LNCaP clone FGC (cell line): ENCODE measurements around the gene LCE3C.
"Not testable (repeated sequence)": the region's sequence is repeated elsewhere in the genome, so short reads cannot be mapped to it uniquely, and the experiment has no call there.

Source experiments
- DNase-seq: peaks from one replicate; pipeline ENCODE4 v3.0.0-alpha.2; 2011; ENCODE audit warnings: low read depth
- H3K4me3 ChIP-seq: 2 replicates; pipeline ENCODE4 v1.5.1; 2011; ENCODE audit warnings: mild to moderate bottlenecking, low read depth, low read length, control low read depth
- TF ChIP-seq, protein P1 (sequence below): IDR thresholded peaks from 2 replicates; pipeline ENCODE4 v1.5.1; 2012; ENCODE audit warnings: mild to moderate bottlenecking; ENCODE audit not compliant: control insufficient read depth, insufficient read depth; ENCODE audit errors: extremely low read depth

Gene LCE3C, protein sequence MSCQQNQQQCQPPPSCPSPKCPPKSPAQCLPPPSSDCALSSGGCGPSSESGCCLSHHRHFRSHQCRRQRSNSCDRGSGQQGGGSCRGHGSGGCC

DNA sequence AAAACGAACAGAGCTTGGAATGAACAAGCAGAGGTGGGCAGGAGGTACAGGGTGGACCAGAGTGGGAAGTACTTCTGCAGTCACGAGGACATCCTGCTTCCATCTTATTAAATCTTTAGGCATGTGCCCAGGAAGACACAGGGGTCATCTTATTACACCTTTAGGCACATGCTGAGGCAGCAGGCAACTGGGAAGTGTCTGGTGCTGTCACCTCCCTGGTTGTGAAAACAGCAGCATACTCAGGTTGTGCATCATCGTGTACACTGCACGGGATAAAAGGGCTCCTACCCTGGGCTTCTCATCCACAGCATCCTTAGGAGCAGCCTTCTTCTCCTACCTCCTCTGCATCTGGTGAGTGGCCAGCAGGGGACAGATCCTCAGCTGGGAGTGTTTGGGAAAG is at the start of gene LCE3C:
LCE3C (plus strand) TSS at position 301 of the 400 bp plus-strand sequence. CDS start 498 bp downstream, outside the sequence.
- H3K4me3 ChIP-seq, result no peak within 1 kb of the TSS
- TF ChIP-seq, protein P1, sequence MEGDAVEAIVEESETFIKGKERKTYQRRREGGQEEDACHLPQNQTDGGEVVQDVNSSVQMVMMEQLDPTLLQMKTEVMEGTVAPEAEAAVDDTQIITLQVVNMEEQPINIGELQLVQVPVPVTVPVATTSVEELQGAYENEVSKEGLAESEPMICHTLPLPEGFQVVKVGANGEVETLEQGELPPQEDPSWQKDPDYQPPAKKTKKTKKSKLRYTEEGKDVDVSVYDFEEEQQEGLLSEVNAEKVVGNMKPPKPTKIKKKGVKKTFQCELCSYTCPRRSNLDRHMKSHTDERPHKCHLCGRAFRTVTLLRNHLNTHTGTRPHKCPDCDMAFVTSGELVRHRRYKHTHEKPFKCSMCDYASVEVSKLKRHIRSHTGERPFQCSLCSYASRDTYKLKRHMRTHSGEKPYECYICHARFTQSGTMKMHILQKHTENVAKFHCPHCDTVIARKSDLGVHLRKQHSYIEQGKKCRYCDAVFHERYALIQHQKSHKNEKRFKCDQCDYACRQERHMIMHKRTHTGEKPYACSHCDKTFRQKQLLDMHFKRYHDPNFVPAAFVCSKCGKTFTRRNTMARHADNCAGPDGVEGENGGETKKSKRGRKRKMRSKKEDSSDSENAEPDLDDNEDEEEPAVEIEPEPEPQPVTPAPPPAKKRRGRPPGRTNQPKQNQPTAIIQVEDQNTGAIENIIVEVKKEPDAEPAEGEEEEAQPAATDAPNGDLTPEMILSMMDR, result 0 out of 2 replicates have a peak, but pooled peaks have one; percentile 0
- DNase-seq, result no peak

DNA sequence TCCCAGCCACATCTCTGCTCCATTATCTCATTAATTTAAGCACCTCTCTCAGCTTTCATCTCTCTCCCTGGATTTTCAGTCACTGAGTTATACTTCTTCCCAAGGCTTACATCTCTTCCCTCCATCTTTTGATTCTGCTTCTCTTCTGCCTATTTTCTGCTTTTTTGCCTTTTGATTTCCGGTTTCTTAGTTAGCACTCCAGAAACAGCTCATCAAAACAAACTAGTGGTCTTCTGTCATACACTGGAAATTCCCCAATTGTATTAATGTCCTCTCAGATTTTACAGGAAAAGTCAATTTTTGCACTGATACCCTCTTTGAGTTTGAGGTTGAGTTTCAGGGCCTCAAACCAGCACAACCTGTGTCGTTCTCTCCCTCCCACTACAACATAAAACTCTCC is 34.9 kb upstream of the LCE3C start:
- no peak for DNase-seq
- TF ChIP-seq, protein P1, result no peak
- H3K4me3 ChIP-seq, result no peak overlapping the region

DNA sequence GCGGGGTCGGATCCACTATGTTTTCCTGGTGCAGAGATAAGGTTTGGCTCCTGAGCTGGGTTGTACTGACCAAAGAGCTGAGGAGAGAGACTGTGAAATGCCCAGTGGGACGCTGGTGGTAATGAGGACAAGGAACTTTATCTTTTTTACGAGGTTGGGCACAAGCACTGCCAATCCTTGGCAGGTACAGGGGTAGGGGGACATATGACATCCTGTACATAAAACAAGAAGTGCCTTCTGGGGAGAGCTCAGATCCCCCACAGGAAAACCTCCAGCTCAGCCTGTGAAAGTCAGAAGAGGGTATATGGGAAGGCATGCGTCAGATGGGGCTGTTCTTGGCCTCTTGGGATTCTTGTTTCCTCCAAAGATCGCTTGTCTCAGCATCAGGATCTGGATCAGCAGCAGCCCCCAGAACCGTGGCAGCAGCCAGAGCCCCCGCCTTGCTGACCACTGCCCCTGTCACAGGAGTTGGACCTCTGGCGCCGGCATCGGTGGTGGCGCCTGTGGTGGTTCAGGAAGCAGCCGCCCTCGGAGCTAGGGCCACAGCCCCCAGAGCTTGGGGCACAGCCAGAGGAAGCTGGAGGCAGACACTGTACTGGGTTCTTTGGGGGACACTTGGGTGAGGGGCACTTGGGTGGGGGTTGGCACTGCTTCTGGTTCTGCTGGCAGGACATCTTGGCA is 34.4 kb upstream of the LCE3C start:
- H3K4me3 ChIP-seq, result no peak overlapping the region
- TF ChIP-seq, protein P1, result no peak
- no peak for DNase-seq

DNA sequence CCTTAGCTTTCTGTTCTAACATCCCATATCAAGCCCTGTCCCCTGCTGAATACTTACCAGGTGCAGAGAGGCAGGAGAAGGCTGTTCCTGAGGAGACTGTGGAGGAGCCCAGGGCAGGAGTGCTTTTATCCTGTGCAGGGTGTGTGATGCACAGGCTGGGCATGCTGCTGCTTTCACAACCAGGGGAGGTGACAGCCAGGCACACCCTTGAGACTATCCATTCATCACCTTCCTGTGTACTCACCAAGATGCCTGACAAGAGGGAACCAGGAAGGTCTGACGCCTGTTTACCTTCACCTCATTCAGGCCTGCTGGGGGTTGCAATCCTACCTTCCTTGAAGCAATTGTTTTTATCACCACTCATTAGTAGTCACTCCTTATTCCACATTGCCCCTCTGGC is 33.4 kb upstream of the LCE3C start, which contains the start of gene LCE3E:
LCE3E (minus strand) TSS at position 100 of the 400 bp plus-strand sequence. CDS start 572 bp downstream, outside the sequence.
- TF ChIP-seq, protein P1, result no peak
- no peak within 1 kb of the TSS for H3K4me3 ChIP-seq
- DNase-seq, result no peak

DNA sequence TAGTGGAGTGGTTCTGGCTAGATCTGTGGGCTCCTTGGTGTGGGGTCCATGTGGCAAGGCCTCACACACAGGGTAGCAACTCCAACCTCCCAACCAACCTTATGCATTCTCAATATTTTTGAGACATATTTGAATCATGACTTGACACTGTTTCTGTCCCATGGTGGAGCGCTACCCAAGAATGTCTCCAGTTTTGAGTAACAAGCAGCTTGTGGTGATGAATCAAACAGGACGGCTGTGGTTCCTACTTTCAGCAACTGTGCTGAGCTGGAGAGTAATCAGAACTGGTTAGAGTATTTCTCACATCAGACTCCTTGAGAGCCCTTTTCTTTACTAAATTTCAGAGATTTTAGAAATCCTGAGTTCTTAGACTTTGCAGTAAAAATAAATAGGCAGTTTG is 22.9 kb upstream of the LCE3C start:
- TF ChIP-seq, protein P1, result no peak
- DNase-seq, result no peak
- H3K4me3 ChIP-seq, result no peak overlapping the region

DNA sequence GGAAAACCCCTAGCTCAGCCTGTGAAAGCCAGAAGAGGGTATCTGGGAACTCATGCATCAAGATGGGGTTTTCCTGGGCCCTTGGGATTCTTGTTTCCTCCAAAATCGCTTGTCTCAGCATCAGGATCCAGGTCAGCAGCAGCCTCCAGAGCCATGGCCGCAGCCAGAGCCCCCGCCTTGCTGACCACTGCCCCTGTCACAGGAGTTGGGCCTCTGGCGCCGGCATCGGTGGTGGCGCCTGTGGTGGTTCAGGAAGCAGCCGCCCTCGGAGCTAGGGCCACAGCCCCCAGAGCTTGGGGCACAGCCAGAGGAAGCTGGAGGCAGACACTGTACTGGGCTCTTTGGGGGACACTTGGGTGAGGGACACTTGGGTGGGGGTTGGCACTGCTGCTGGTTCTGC is 20.5 kb upstream of the LCE3C start:
- not testable (repeated sequence) for H3K4me3 ChIP-seq, DNase-seq

DNA sequence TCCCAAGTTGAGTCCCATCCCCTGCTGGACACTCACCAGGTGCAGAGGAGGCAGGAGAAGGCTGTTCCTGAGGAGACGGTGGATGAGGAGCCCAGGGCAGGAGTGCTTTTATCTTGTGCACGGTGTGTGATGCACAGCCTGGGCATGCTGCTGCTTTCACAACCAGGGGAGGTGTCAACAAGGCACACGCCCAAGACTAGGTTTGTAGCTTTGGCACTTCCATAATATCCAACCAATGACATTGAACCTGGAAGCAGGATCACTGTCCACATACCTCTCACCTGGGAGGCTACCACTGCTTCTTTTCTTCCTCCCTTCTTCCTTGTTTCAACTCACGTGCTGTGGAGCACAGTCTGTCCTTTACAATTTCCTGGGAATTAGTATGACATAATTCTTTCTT is 19.6 kb upstream of the LCE3C start, which contains the start of gene LCE3D:
LCE3D (minus strand) TSS at position 84 of the 400 bp plus-strand sequence. CDS start 580 bp downstream, outside the sequence.
- no peak within 1 kb of the TSS for H3K4me3 ChIP-seq
- DNase-seq, result no peak
- TF ChIP-seq, protein P1, result no peak
